PC-9 (cell line): Measurements from ENCODE around the gene TM9SF1.

ENCODE experiments used
- CTCF ChIP-seq: fragments of 200-600 bp; sonication (generic); conservative IDR thresholded peaks from 2 replicates; pipeline ENCODE4 v1.6.1; 2017; ENCODE audit warnings: mixed run types, antibody characterized with exemption, mild to moderate bottlenecking, moderate library complexity
- EZH2 ChIP-seq: fragments of 200-600 bp; sonication (generic); IDR thresholded peaks from 2 replicates; pipeline ENCODE4 v1.8.0; 2017; ENCODE audit warnings: antibody characterized with exemption, low read depth

DNA sequence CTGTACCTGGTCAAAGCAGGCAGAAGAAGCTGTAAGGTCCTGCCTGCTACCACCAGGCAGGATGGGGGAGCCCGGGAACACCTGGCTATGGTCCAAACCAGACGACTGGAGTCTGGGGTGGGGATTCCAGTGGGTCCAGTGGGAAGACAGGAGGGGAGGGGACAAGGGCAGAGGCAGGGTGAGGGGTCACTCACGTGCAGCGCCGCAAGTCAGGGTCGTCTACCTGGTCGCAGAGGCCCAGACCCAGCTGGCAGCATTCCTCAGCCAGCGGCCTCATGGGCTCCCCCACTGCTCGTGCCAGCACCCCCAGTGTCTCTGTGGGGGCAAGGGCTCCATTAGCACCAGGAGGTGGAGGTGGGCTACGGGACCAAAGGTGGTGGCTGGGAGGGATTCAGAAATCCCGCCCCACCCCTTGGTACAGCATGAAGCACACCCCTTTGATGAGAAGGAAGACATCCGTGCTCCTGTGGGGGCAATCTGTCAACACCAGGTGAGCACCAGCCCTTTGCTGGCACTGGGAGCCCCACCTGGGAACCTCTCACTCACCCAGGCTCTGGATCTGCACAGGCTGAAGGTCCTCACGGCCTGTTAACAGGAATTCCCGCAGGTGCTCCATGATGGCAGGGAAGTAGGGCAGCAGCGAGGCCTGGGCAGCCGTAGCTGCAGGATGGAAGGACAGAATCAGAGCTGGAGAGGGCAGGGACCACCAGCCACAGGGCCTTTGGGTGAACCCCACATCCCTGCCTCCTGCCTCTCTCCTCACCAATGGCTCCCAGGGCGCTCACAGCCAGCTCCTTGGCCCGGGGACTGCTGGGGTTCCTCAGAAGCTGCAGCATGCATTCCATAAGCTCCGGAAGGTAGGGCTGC lies 10.9 kb downstream of the TM9SF1 start:
- TF ChIP-seq CTCF (no peak), EZH2 (no peak)
